ENCODE results near the gene NSD2.

NSD2 gene

GRCh38 chr4:1982124-1983052 lies 111.2 kb downstream of the NSD2 start:
- no peaks in the 10 kb centered on the region for H3K27me3 ChIP-seq (ENCODE audit: insufficient read depth, low read length)
- no peaks in the 10 kb centered on the region for H3K9me3 ChIP-seq (ENCODE audit: insufficient read depth, low read depth, low read length)
- no peak overlapping the region for H3K27ac ChIP-seq (ENCODE audit: low read depth, low read length)
- H3K4me3 ChIP-seq (ENCODE audit: low read length) = no peak overlapping the region
- no peaks in the 10 kb centered on the region for H3K4me1 ChIP-seq (ENCODE audit: insufficient read depth, low read length)
- H3K9ac ChIP-seq (ENCODE audit: low read depth, low read length) = no peak overlapping the region
- 95% methylated on average over 16 of the region's 16 CpGs for WGBS
- peaks cover 96% of the 10 kb centered on the region for H3K36me3 ChIP-seq (ENCODE audit: insufficient read depth, low read length)

- no peaks in the 10 kb centered on the region for H3K4me1 ChIP-seq (ENCODE audit: insufficient read depth, low read length)
- H3K27ac ChIP-seq (ENCODE audit: low read depth, low read length) = no peak overlapping the region
- H3K9ac ChIP-seq (ENCODE audit: low read depth, low read length) = no peak overlapping the region
- H3K4me3 ChIP-seq (ENCODE audit: low read length) = no peak overlapping the region
- whole genome bisulfite sequencing = 96% methylated on average over 34 of the region's 34 CpGs
- H3K27me3 ChIP-seq (ENCODE audit: insufficient read depth, low read length) = no peaks in the 10 kb centered on the region
- H3K9me3 ChIP-seq (ENCODE audit: insufficient read depth, low read depth, low read length) = no peaks in the 10 kb centered on the region
- peaks cover 97% of the 10 kb centered on the region for H3K36me3 ChIP-seq (ENCODE audit: insufficient read depth, low read length)
Measured at GRCh38 chr4:1983053-1983845, 112.1 kb downstream of the NSD2 start.

- Histone ChIP-seq H3K36me3 (ENCODE audit: insufficient read depth, low read length) (peaks cover 95% of the 10 kb centered on the region), H3K4me1 (ENCODE audit: insufficient read depth, low read length) (no peaks in the 10 kb centered on the region), H3K9me3 (ENCODE audit: insufficient read depth, low read depth, low read length) (no peaks in the 10 kb centered on the region), H3K4me3 (ENCODE audit: low read length) (no peak overlapping the region), H3K27ac (ENCODE audit: low read depth, low read length) (no peak overlapping the region), H3K27me3 (ENCODE audit: insufficient read depth, low read length) (no peaks in the 10 kb centered on the region), H3K9ac (ENCODE audit: low read depth, low read length) (no peak overlapping the region)
- 98% methylated on average over 21 of the region's 21 CpGs for WGBS
Measured at GRCh38 chr4:1983846-1984405, 112.7 kb downstream of the NSD2 start.

GRCh38 chr4:1984406-1985191 lies 113.4 kb downstream of the NSD2 start:
- H3K9ac ChIP-seq (ENCODE audit: low read depth, low read length) = no peak overlapping the region
- no peak overlapping the region for H3K4me3 ChIP-seq (ENCODE audit: low read length)
- H3K9me3 ChIP-seq (ENCODE audit: insufficient read depth, low read depth, low read length) = no peaks in the 10 kb centered on the region
- H3K27ac ChIP-seq (ENCODE audit: low read depth, low read length) = no peak overlapping the region
- peaks cover 95% of the 10 kb centered on the region for H3K36me3 ChIP-seq (ENCODE audit: insufficient read depth, low read length)
- 93% methylated on average over 27 of the region's 27 CpGs for WGBS
- H3K4me1 ChIP-seq (ENCODE audit: insufficient read depth, low read length) = no peaks in the 10 kb centered on the region
- H3K27me3 ChIP-seq (ENCODE audit: insufficient read depth, low read length) = no peaks in the 10 kb centered on the region

GRCh38 chr4:1985294-1985693 lies 114.1 kb downstream of the NSD2 start:
- Histone ChIP-seq H3K9ac (ENCODE audit: low read depth, low read length) (no peak overlapping the region), H3K36me3 (ENCODE audit: insufficient read depth, low read length) (peaks cover 94% of the 10 kb centered on the region), H3K4me3 (ENCODE audit: low read length) (no peak overlapping the region), H3K4me1 (ENCODE audit: insufficient read depth, low read length) (no peaks in the 10 kb centered on the region), H3K27ac (ENCODE audit: low read depth, low read length) (no peak overlapping the region), H3K27me3 (ENCODE audit: insufficient read depth, low read length) (no peaks in the 10 kb centered on the region), H3K9me3 (ENCODE audit: insufficient read depth, low read depth, low read length) (no peaks in the 10 kb centered on the region)
- 95% methylated on average over 14 of the region's 14 CpGs for WGBS

GRCh38 chr4:1985780-1986577 lies 114.8 kb downstream of the NSD2 start:
- Histone ChIP-seq H3K9ac (ENCODE audit: low read depth, low read length) (no peak overlapping the region), H3K36me3 (ENCODE audit: insufficient read depth, low read length) (peaks cover 93% of the 10 kb centered on the region), H3K27me3 (ENCODE audit: insufficient read depth, low read length) (no peaks in the 10 kb centered on the region), H3K9me3 (ENCODE audit: insufficient read depth, low read depth, low read length) (no peaks in the 10 kb centered on the region), H3K4me1 (ENCODE audit: insufficient read depth, low read length) (no peaks in the 10 kb centered on the region), H3K4me3 (ENCODE audit: low read length) (no peak overlapping the region), H3K27ac (ENCODE audit: low read depth, low read length) (no peak overlapping the region)
- WGBS = 94% methylated on average over 54 of the region's 54 CpGs

GRCh38 chr4:1986578-1987210 lies 115.5 kb downstream of the NSD2 start:
- no peaks in the 10 kb centered on the region for H3K27me3 ChIP-seq (ENCODE audit: insufficient read depth, low read length)
- no peak overlapping the region for H3K4me3 ChIP-seq (ENCODE audit: low read length)
- H3K36me3 ChIP-seq (ENCODE audit: insufficient read depth, low read length) = peaks cover 93% of the 10 kb centered on the region
- no peak overlapping the region for H3K27ac ChIP-seq (ENCODE audit: low read depth, low read length)
- 92% methylated on average over 22 of the region's 22 CpGs for WGBS
- no peak overlapping the region for H3K9ac ChIP-seq (ENCODE audit: low read depth, low read length)
- no peaks in the 10 kb centered on the region for H3K9me3 ChIP-seq (ENCODE audit: insufficient read depth, low read depth, low read length)
- H3K4me1 ChIP-seq (ENCODE audit: insufficient read depth, low read length) = no peaks in the 10 kb centered on the region

- no peak overlapping the region for H3K27ac ChIP-seq (ENCODE audit: low read depth, low read length)
- peaks cover 87% of the 10 kb centered on the region for H3K36me3 ChIP-seq (ENCODE audit: insufficient read depth, low read length)
- 95% methylated on average over 19 of the region's 19 CpGs for WGBS
- no peaks in the 10 kb centered on the region for H3K27me3 ChIP-seq (ENCODE audit: insufficient read depth, low read length)
- no peaks in the 10 kb centered on the region for H3K9me3 ChIP-seq (ENCODE audit: insufficient read depth, low read depth, low read length)
- no peak overlapping the region for H3K4me3 ChIP-seq (ENCODE audit: low read length)
- H3K9ac ChIP-seq (ENCODE audit: low read depth, low read length) = no peak overlapping the region
- H3K4me1 ChIP-seq (ENCODE audit: insufficient read depth, low read length) = no peaks in the 10 kb centered on the region
Measured at GRCh38 chr4:1987296-1987695, 116.1 kb downstream of the NSD2 start.

- Histone ChIP-seq H3K4me3 (ENCODE audit: low read length) (no peak overlapping the region), H3K27ac (ENCODE audit: low read depth, low read length) (no peak overlapping the region), H3K36me3 (ENCODE audit: insufficient read depth, low read length) (peaks cover 81% of the 10 kb centered on the region), H3K27me3 (ENCODE audit: insufficient read depth, low read length) (no peaks in the 10 kb centered on the region), H3K9me3 (ENCODE audit: insufficient read depth, low read depth, low read length) (no peaks in the 10 kb centered on the region), H3K9ac (ENCODE audit: low read depth, low read length) (no peak overlapping the region), H3K4me1 (ENCODE audit: insufficient read depth, low read length) (no peaks in the 10 kb centered on the region)
- WGBS = 94% methylated on average over 26 of the region's 26 CpGs
Measured at GRCh38 chr4:1987721-1988326, 116.6 kb downstream of the NSD2 start.
